Fibroblast of pulmonary artery (primary cell): ENCODE results near the gene CKB.

Experiments
- DNase-seq: peaks from one replicate; pipeline ENCODE4 v3.0.0-alpha.2; 2010; ENCODE audit warnings: low read depth
- H3K4me3 ChIP-seq: replicated peaks from 2 replicates; pipeline ENCODE4 v1.5.1; 2011; ENCODE audit warnings: low read depth, mild to moderate bottlenecking, control low read depth, low read length, moderate library complexity
- TF ChIP-seq, protein P1 (sequence below): IDR thresholded peaks from 2 replicates; pipeline ENCODE4 v1.5.1; 2011; ENCODE audit warnings: mild to moderate bottlenecking, control low read depth, low read length, inconsistent platforms; ENCODE audit errors: missing control alignments

The CKB gene

DNA sequence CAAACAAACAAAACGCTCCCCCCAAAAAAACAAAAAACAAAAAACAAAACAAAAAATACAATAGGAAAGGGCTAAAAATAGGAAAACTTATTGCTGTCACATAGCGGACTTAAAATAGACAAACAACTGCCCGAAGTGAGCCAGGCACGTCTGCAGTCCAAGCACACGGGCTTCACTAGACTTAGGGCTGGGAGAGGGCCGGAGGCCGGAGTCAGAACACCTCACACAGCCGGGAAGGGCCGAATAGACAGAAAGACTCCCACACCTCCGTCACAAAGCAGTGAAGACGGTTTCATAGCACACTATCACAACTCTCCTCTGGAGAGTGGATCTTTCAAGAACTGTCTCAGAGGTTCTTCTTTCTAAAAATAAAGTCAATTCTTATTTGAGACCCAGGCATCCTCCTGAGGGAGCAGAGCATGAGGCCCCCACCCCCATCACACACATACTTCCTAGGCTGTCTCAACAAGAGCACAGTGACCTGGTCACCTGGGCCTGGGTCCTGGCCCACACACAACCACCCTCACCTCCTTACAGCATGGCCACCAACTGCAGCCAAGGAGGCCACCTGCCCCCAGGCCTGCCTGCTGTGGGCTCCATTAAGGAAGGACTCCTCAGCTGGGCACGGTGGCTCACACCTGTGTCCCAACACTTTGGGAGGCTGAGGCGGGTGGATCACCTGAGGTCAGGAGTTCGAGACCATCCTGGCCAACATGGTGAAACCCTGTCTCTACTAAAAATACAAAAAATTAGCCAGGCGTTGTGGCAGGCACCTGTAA lies 33.1 kb upstream of the CKB start:
- TF ChIP-seq, protein P1, sequence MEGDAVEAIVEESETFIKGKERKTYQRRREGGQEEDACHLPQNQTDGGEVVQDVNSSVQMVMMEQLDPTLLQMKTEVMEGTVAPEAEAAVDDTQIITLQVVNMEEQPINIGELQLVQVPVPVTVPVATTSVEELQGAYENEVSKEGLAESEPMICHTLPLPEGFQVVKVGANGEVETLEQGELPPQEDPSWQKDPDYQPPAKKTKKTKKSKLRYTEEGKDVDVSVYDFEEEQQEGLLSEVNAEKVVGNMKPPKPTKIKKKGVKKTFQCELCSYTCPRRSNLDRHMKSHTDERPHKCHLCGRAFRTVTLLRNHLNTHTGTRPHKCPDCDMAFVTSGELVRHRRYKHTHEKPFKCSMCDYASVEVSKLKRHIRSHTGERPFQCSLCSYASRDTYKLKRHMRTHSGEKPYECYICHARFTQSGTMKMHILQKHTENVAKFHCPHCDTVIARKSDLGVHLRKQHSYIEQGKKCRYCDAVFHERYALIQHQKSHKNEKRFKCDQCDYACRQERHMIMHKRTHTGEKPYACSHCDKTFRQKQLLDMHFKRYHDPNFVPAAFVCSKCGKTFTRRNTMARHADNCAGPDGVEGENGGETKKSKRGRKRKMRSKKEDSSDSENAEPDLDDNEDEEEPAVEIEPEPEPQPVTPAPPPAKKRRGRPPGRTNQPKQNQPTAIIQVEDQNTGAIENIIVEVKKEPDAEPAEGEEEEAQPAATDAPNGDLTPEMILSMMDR, result no peak
- no peak for DNase-seq
- H3K4me3 ChIP-seq, result no peak overlapping the region

DNA sequence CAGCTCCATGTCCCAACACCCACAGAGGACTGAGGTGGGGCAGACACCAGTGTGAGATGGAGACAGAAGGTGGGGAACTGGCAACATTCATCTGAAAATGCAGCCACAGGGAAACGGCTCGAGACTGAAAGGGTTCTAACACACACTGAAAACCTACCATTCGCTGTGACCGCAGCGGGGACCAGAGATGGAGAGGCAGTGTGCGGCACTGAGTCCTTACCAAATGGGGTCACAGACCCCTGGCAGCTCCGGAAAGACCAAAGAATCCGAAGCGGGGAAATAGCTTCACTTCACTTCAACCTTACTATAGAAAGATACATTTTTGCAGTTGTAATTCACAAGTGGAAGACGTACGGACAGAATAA lies 30.2 kb upstream of the CKB start:
- H3K4me3 ChIP-seq, result no peak overlapping the region
- TF ChIP-seq, protein P1, result no peak

DNA sequence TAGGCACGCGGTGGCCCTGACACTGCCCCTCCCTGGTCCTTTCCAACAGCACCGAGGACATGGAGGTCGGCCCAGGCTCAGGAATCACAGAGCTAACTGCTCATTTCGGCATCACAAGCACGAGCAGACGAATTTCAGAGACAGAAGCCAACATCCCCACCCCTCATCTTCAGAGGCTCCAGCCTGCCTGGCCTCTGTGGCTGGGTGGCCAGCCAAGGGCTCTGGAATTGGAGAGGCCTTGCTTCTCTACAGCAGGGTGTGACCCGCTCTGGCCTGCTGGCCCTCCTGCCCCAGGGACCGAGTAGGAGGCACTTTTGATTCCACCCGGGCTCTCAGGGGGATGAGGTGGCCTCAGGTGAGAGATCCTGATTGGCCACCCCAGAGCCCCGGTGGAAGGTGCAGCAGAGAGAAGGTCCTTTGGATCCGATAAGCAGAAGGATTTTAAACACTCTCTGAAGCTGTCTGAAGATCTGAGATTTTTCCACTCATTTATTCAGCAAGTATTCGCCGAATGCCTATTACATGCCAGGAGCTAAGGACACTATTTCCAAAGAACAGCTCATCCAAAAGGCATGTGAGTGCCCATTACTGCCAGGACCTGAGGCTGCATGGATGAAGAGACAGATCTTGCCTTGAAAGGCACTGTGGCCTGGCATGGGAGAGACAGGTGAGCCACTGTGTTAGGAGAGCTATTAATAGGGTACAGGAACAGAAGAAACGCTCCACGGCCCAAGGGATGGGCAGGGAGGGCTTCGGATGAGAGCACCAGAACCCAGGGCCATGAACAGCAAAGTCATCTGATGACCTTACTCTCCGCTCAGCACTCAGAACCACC lies 29.6 kb upstream of the CKB start:
- DNase-seq, result peak; percentile 47
- H3K4me3 ChIP-seq, result no peak overlapping the region
- TF ChIP-seq, protein P1, result no peak

More for the DNA sequence above, 30.2 kb upstream of the CKB start:
- DNase-seq, result no peak

DNA sequence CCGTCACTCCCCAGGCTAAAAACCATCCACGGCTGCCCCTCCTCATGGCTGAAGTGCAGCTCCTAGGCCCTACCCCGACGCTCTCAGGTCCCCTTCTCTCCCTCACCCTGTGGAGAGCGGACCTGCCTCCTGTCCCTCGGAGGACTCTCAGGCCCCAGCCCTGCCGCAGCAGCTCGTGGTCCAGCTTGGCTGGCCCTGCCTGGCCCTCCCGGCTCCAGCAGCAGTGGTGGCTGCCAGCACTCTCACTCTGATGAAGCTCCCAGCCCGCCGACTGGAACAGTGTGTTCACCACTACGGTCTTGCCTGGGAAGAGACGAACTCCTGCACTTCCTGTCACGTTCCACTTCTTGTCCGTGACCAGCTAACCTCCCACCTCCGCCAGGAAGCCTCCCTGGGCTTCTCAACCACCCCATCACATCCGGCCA lies 28.7 kb upstream of the CKB start:
- no peak for DNase-seq
- TF ChIP-seq, protein P1, result no peak
- H3K4me3 ChIP-seq, result no peak overlapping the region

DNA sequence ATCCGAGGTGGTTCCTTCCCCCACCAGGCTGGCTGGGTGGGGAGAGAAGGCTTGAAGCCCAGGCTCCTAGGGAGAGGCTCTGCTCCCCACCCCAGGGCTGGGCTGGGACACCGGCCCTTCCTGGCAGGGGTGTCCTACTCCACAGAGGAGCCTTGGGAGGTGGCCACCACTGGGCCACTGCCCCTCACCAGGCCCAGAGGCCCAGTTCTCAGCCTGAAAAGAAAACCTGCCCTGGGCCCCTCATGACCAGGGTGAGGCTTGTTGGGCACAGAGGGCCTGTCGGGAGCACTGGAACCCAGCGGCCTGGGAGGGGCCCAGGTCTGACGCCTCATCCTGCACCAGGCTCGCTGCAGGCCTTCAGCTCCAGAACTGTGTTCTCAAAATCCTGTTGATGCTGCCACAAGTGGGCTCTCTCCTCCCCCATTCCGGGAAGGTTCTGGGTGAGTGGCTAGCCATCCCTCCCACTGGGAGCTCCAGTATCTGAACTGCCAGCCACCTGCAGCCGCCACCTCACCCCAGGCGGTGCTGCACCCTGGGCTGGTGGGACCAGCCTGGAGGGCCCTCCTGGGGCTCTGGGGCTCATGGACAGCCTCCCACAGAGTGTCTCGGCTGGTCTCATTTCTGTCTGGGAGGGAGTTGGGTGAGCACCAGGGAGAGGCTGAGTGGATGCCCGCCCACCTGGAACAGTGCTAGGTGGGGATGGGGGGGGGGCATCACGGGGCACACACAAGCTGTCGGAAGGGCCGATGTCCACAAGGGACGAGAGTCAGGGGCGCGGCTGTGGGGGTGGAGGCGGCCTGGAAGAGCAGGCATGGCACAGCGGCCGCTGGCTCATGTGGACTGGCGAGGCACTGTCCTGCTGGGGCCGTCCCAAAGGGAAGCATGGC lies 28.1 kb upstream of the CKB start:
- no peak for DNase-seq
- no peak overlapping the region for H3K4me3 ChIP-seq
- TF ChIP-seq, protein P1, result no peak

DNA sequence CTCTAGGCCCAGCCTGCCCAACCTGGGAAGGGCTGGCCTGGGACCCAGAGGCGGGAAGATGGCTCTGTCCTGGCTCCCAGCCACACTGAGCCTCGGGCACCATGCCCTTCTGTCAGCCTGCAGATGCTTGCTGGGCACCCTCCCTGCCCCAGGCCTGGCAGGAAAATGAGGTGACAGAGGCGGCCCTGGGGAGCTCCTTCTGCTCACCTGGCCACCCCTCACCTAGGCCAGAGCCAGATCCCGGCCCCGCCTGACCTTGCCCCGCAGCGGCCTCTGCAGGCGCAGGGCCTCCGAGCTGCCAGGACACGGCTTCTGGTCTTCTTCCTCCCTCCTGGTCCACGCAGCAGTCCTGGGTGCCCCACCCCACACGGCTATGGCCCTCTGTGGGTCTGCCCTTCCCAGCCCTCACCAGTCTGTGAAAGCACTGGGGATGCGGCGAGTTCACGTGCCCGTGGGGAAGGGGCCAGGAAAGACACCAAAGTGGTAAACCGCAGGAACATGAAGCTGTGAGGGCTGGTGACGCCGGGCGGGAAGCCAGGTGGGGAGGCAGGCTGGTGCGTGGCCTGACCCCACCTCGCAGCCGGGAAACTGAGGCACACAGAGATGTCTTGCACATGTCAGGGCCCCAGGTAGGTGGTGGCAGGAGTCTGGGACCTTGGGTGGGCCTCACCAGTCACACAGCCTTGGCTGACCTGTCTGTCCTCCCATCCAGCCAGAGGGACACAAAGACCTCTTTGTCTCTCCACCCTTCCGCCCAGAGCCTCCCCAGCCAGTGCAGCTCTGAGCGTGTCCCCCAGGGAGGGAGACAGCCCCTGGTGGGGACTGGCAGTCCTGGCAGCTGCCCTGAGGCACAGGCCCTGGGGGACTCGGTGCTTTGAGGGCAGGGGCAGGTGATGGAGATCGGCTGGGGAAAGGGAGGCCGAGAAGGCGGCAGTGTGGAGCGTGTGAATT lies 27.0 kb upstream of the CKB start:
- TF ChIP-seq, protein P1, result no peak

More for the DNA sequence above, 27.0 kb upstream of the CKB start:
- H3K4me3 ChIP-seq, result no peak overlapping the region
- DNase-seq, result no peak
